Liver (tissue), 9 donors: ENCODE data around the gene DCP2. TPM values are rescaled to one million over a fixed set of nuclear protein-coding genes. Genes with fewer than 3 reads are reported as not detected.

ENCODE experiments used
- DNase-seq: peaks from one replicate; pipeline ENCODE4 v3.0.0-alpha.2; 2017; ENCODE audit warnings: low spot score
- H3K27ac ChIP-seq, 2 donors: one replicate each; pipeline ENCODE4 v1.7.0; 2013; ENCODE audit warnings: inconsistent platforms in 2 of 2, low read length in 2 of 2, control low read depth in 1 of 2, low read depth in 1 of 2, mild to moderate bottlenecking in 1 of 2
- H3K27me3 ChIP-seq, 4 donors: one replicate each; pipeline versions ENCODE4 v1.6.1 to v1.7.0; 2013; ENCODE audit warnings: low read length in 3 of 4, inconsistent platforms in 1 of 4, mild to moderate bottlenecking in 1 of 4, moderate library complexity in 1 of 4; ENCODE audit not compliant: control insufficient read depth in 4 of 4, insufficient read depth in 4 of 4
- H3K36me3 ChIP-seq, 4 donors: one replicate each; pipeline versions ENCODE4 v1.6.1 to v1.7.0; 2013; ENCODE audit warnings: low read length in 3 of 4, mild to moderate bottlenecking in 3 of 4, low read depth in 1 of 4, moderate library complexity in 1 of 4; ENCODE audit not compliant: control insufficient read depth in 4 of 4, insufficient read depth in 3 of 4
- H3K4me1 ChIP-seq, 4 donors: one replicate each; pipeline versions ENCODE4 v1.6.1 to v1.7.0; 2013; ENCODE audit warnings: low read length in 3 of 4, mild to moderate bottlenecking in 3 of 4, moderate library complexity in 1 of 4; ENCODE audit not compliant: control insufficient read depth in 4 of 4, insufficient read depth in 4 of 4
- H3K4me3 ChIP-seq, 3 donors: one replicate each; pipeline versions ENCODE4 v1.6.1 to v1.7.0; 2013; ENCODE audit warnings: low read length in 3 of 3, control low read depth in 1 of 3, low read depth in 1 of 3, mild to moderate bottlenecking in 1 of 3
- H3K9ac ChIP-seq, 2 donors: one replicate each; pipeline ENCODE4 v1.7.0; 2013; ENCODE audit warnings: low read length in 2 of 2, mild to moderate bottlenecking in 2 of 2, moderate library complexity in 2 of 2, control low read depth in 1 of 2, low read depth in 1 of 2
- H3K9me3 ChIP-seq, 4 donors: one replicate each; pipeline versions ENCODE4 v1.6.1 to v1.7.0; 2013; ENCODE audit warnings: low read length in 3 of 4; ENCODE audit not compliant: control insufficient read depth in 4 of 4
- ATF3 ChIP-seq: IDR thresholded peaks from 2 replicates; pipeline ENCODE4 v1.6.1; 2016; ENCODE audit warnings: antibody characterized with exemption
- EGR1 ChIP-seq, 2 donors: IDR thresholded peaks; 2 replicates each; pipeline ENCODE4 v1.6.1; 2016 to 2018; ENCODE audit warnings: antibody characterized with exemption in 2 of 2, low read depth in 2 of 2
- GABPA ChIP-seq, 2 donors: IDR thresholded peaks in 1 of 2; conservative IDR thresholded peaks in 1 of 2; 2 replicates each; pipeline ENCODE4 v1.6.1; 2016; ENCODE audit warnings: antibody characterized with exemption in 2 of 2, mild to moderate bottlenecking in 1 of 2, moderate library complexity in 1 of 2
- HNF4A ChIP-seq, 2 donors: conservative IDR thresholded peaks; 2 replicates each; pipeline ENCODE4 v1.6.1; 2016; ENCODE audit warnings: antibody characterized with exemption in 2 of 2, mild to moderate bottlenecking in 2 of 2
- HNF4G ChIP-seq: IDR thresholded peaks from 2 replicates; pipeline ENCODE4 v1.6.1; 2016; ENCODE audit warnings: antibody characterized with exemption
- MAX ChIP-seq: IDR thresholded peaks from 2 replicates; pipeline ENCODE4 v1.6.1; 2016; ENCODE audit warnings: antibody characterized with exemption
- NR2F2 ChIP-seq: IDR thresholded peaks from 2 replicates; pipeline ENCODE4 v1.6.1; 2016; ENCODE audit warnings: antibody characterized with exemption
- RAD21 ChIP-seq, 2 donors: IDR thresholded peaks; 2 replicates each; pipeline ENCODE4 v1.6.1; 2016; ENCODE audit warnings: antibody characterized with exemption in 2 of 2, mild to moderate bottlenecking in 2 of 2
- REST ChIP-seq: IDR thresholded peaks from 2 replicates; pipeline ENCODE4 v1.6.1; 2016; ENCODE audit warnings: antibody characterized with exemption, mild to moderate bottlenecking
- SP1 ChIP-seq: IDR thresholded peaks from 2 replicates; pipeline ENCODE4 v1.6.1; 2018; ENCODE audit warnings: antibody characterized with exemption, mild to moderate bottlenecking
- TAF1 ChIP-seq: conservative IDR thresholded peaks from 2 replicates; pipeline ENCODE4 v1.6.1; 2016; ENCODE audit warnings: antibody characterized with exemption, mild to moderate bottlenecking
- YY1 ChIP-seq: IDR thresholded peaks from 2 replicates; pipeline ENCODE4 v1.6.1; 2016; ENCODE audit warnings: antibody characterized with exemption, mild to moderate bottlenecking
- WGBS: extraction: QIAGEN DNeasy Blood & Tissue Kit; methylation state at CpG from one replicate; pipeline ENCODE4 v1.1.7; 2013; 5-methylcytosine and 5-hydroxymethylcytosine counted together
- polyA plus RNA-seq, 2 donors: library from polyadenylated mRNA; stranded (reverse) in 1 of 2; unstranded in 1 of 2; fragments of 200-250 nt in 1 of 2; fragments of >200 nt in 1 of 2; fragmentation: Nextera tagmentation in 1 of 2; extraction: Ambion mirVana in 1 of 2; gene quantifications; one replicate each; pipeline versions ENCODE4 v1.2.1 to v1.2.3, GENCODE V29; 2013 to 2015
- total RNA-seq, 2 donors: library from RNA; depleted of rRNA; stranded (reverse); fragments of >200 nt; gene quantifications; one replicate each; pipeline ENCODE4 v1.2.3, GENCODE V29; 2014
- donor health status: healthy.
- donor health status: healthy.
- donor health status: healthy.
- donor health status: healthy.
- donor health status: healthy.

DCP2 gene
- total and polyA plus RNA-seq, 4 donors, result 2.9 to 44.2 (median 12.4) TPM

GRCh38 chr5:112956606-112957005 lies 20.0 kb upstream of the DCP2 start:
- no peaks in the 10 kb centered on the region for H3K9me3 ChIP-seq
- WGBS, result 58% methylated on average over 3 of the region's 3 CpGs
- H3K36me3 ChIP-seq, result no peaks in the 10 kb centered on the region
- no peak for TF ChIP-seq GABPA (IDR thresholded peaks at IDR 0.05 in 1 of 2, conservative IDR thresholded peaks at IDR 0.05 in 1 of 2)
- TF ChIP-seq YY1, result no peak
- no peak for TF ChIP-seq MAX
- no peak for TF ChIP-seq TAF1
- no peak for TF ChIP-seq HNF4A (conservative IDR thresholded peaks at IDR 0.05)
- TF ChIP-seq HNF4G, result no peak
- no peak for TF ChIP-seq RAD21 (IDR thresholded peaks at IDR 0.05)
- no peak for TF ChIP-seq SP1
- no peak for TF ChIP-seq REST
- TF ChIP-seq ATF3, result no peak
- H3K27me3 ChIP-seq, result no peaks in the 10 kb centered on the region
- no peak overlapping the region for H3K9ac ChIP-seq
- no peak overlapping the region for H3K4me3 ChIP-seq
- no peak for DNase-seq
- no peak overlapping the region for H3K27ac ChIP-seq
- peaks cover 4 to 18% (median 14%) of the 10 kb centered on the region in 4 donors for H3K4me1 ChIP-seq

- no peaks in the 10 kb centered on the region for H3K9me3 ChIP-seq
- no peak overlapping the region for H3K27ac ChIP-seq
- 31% methylated on average over 2 of the region's 2 CpGs for WGBS
- H3K27me3 ChIP-seq, result no peaks in the 10 kb centered on the region
- H3K4me1 ChIP-seq, result peaks cover 4 to 18% (median 14%) of the 10 kb centered on the region in 4 donors
- no peak overlapping the region for H3K4me3 ChIP-seq
- DNase-seq, result no peak
- no peak for TF ChIP-seq HNF4G
- TF ChIP-seq NR2F2, result no peak
- TF ChIP-seq EGR1 (IDR thresholded peaks at IDR 0.05; ENCODE audit: low read depth in 2 of 2), result no peak
- no peak for TF ChIP-seq TAF1
- no peaks in the 10 kb centered on the region for H3K36me3 ChIP-seq
- no peak overlapping the region for H3K9ac ChIP-seq
These were observed 19.4 kb upstream of the DCP2 start for GRCh38 chr5:112957036-112957808.
